Hepatocyte (in vitro differentiated cells): Measurements from ENCODE around the gene TMEM203.

Experiments used
- CTCF ChIP-seq: fragments of 200-600 bp; sonication (generic); IDR thresholded peaks from 2 replicates; pipeline ENCODE4 v1.5.1; 2016; ENCODE audit warnings: antibody characterized with exemption, mild to moderate bottlenecking; ENCODE audit not compliant: poor library complexity
- EZH2 ChIP-seq: fragments of 200-600 bp; sonication (generic); IDR thresholded peaks from 2 replicates; pipeline ENCODE4 v1.6.1; 2016; ENCODE audit warnings: antibody characterized with exemption, mild to moderate bottlenecking, borderline replicate concordance

DNA sequence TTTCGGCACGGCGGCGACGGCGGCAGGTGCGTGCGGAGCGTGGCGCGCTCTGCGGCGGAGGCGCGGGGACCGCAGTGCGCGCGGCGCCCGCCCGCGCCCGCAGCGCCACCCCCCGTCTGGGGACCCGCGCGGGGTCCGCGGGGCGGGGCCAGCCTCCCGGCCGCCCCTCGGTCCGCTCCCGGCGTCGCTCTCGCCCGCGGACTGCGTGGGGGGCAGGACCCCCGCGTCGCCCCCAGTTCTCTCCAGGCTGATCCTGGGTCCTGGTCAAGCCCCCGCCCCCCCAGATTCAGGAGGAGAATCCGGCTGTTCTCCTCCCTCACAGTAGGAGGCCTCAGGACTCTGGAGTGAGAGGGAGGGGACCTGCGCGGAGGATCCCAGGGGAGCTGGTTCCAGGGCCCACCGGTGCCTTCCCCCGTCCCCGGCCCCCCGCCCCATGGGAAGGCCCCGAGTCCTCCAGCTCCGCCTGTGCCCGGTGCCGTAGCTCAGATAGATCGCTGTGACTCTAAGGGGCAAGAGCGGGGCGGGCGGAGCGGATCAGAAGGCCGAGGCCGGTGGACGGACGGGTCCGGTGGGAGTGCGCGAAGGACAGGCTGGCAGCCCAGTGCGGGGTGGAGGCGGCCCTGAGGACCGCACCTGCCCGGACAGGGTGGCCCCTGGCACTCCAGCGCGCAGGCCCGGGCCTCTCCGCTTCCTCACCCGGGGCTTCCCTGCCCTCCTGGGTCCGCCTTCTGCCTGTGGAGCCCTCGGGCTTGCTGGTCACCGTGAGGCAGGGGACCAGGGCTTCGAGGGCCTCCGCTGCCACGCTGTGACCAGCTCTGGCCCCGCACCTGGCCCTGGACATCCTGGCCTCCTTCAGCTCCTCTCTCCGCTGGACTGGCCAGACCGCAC, 17.0 kb upstream of the TMEM203 start, which contains the start of gene RNF208:
- no peak for TF ChIP-seq CTCF
- TF ChIP-seq EZH2 = no peak
